Measurements from ENCODE around the gene GGT7. TPM values are rescaled to one million over a fixed set of nuclear protein-coding genes. Genes with fewer than 3 reads are reported as not detected.

Gene GGT7
- total and polyA plus RNA-seq, 9 of the 15 experiments (the other 6 are each of a cell fraction or from before 2014, with no cell fraction given): 0.04 to 18.3 (median 5.9) TPM

- no peak for TF ChIP-seq TSC22D4 (tag; IDR thresholded peaks at IDR 0.05)
- TF ChIP-seq AFF1 (IDR thresholded peaks at IDR 0.05; ENCODE audit: low read depth in 1 of 2, partially characterized antibody in 2 of 2): peak in 1 of 2 experiments; percentile 39
- no peak for TF ChIP-seq REST (IDR thresholded peaks at IDR 0.05; ENCODE audit: borderline replicate concordance)
- TF ChIP-seq REST (CRISPR knock-in tag; IDR thresholded peaks at IDR 0.05; ENCODE audit: low read depth): no peak
- no peak for TF ChIP-seq GABPB1 (CRISPR knock-in tag; IDR thresholded peaks at IDR 0.05)
- no peak for TF ChIP-seq CLOCK (CRISPR knock-in tag; IDR thresholded peaks at IDR 0.05; ENCODE audit: borderline replicate concordance)
- TF ChIP-seq SRF (CRISPR knock-in tag; IDR thresholded peaks at IDR 0.05): no peak
- TF ChIP-seq BRF1 (IDR thresholded peaks at IDR 0.05; ENCODE audit: borderline replicate concordance, extremely low read depth, insufficient read length): no peak
- TF ChIP-seq POLR2G (IDR thresholded peaks at IDR 0.05; ENCODE audit: low read depth, low read length): no peak
- peak; percentile 41; the same call in 1 of the 2 replicates for TF ChIP-seq ZBTB2 (IDR thresholded peaks at IDR 0.05)
- TF ChIP-seq HDAC2 (IDR thresholded peaks at IDR 0.05): peak; percentile 55; the same call in 1 of the 2 replicates
Observed at GRCh38 chr20:34888468-34888867, 15.8 kb upstream of the GGT7 start (continued).
